ENCODE measurements around the gene LRP11. TPM values are rescaled to one million over a fixed set of nuclear protein-coding genes. Genes with fewer than 3 reads are reported as not detected.

Gene LRP11
- total RNA-seq, 3 donors from 2014 or later (not counting 1 experiment from before 2014, with no cell fraction given): 0.16 to 0.43 (median 0.26) TPM

DNA sequence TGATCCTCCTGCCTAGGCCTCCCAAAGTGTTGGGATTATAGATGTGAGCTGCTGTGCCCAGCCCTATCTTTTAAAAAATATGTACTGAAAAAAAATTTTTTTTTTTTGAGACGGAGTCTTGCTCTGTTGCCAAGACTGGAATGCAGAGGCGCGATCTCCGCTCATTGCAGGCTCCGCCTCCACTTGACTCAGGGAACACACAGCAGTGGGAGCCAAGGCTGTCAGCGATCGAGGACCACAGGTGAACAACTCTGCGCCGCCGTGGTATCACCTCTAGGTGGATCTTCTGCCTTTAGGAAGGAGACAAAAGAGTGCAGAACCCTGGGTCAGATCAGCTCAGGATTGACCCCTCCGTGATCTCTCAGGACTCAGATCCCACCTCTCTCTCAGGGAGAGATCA lies 20.1 kb upstream of the LRP11 start:
- no peak overlapping the region for H3K27ac ChIP-seq (ENCODE audit: low read length)
- DNase-seq (no peak), ATAC-seq (no peak)
- H3K4me3 ChIP-seq (ENCODE audit: low read length): no peak overlapping the region
- no peaks in the 10 kb centered on the region for H3K4me1 Mint-ChIP-seq
- TF ChIP-seq CTCF (IDR thresholded peaks at IDR 0.05): no peak
- no peaks in the 10 kb centered on the region for H3K36me3 Mint-ChIP-seq
- no peak overlapping the region for H3K27ac Mint-ChIP-seq
- H3K36me3 ChIP-seq (ENCODE audit: control insufficient read depth, insufficient read depth, low read length): no peaks in the 10 kb centered on the region
- intact Hi-C loops (cut with micrococcal nuclease): no loop called here
- peaks cover 15 to 46% of the 10 kb centered on the region in 2 donors for H3K27me3 Mint-ChIP-seq (ENCODE audit: low read depth in 2 of 2)
- 86% methylated on average over 11 of the region's 11 CpGs for WGBS (ENCODE audit: insufficient coverage)
- no peaks in the 10 kb centered on the region for H3K9me3 ChIP-seq (ENCODE audit: control insufficient read depth, insufficient read depth, low read length)
- H3K27me3 ChIP-seq (ENCODE audit: control insufficient read depth, insufficient read depth, low read length): no peaks in the 10 kb centered on the region
- H3K9me3 Mint-ChIP-seq: no peaks in the 10 kb centered on the region
- H3K4me1 ChIP-seq (ENCODE audit: control insufficient read depth, insufficient read depth, low read length): no peaks in the 10 kb centered on the region
- H3K4me3 Mint-ChIP-seq: no peak overlapping the region

GRCh38 chr6:149881860-149882259 lies 17.7 kb upstream of the LRP11 start:
- no peak for TF ChIP-seq CTCF (IDR thresholded peaks at IDR 0.05)
- no CpG with 5 or more reads among the region's 2 CpGs for WGBS (ENCODE audit: insufficient coverage)
- Mint-ChIP-seq H3K9me3 (no peaks in the 10 kb centered on the region), H3K4me3 (no peak overlapping the region), H3K27me3 (ENCODE audit: low read depth in 2 of 2) (peaks cover 22 to 50% of the 10 kb centered on the region in 2 donors), H3K36me3 (no peaks in the 10 kb centered on the region), H3K4me1 (no peaks in the 10 kb centered on the region), H3K27ac (no peak overlapping the region)
- DNase-seq: no peak
- Histone ChIP-seq H3K9me3 (ENCODE audit: control insufficient read depth, insufficient read depth, low read length) (no peaks in the 10 kb centered on the region), H3K27ac (ENCODE audit: low read length) (no peak overlapping the region), H3K36me3 (ENCODE audit: control insufficient read depth, insufficient read depth, low read length) (no peaks in the 10 kb centered on the region), H3K4me1 (ENCODE audit: control insufficient read depth, insufficient read depth, low read length) (no peaks in the 10 kb centered on the region), H3K27me3 (ENCODE audit: control insufficient read depth, insufficient read depth, low read length) (no peaks in the 10 kb centered on the region), H3K4me3 (ENCODE audit: low read length) (no peak overlapping the region)
- intact Hi-C loops (cut with micrococcal nuclease): no loop called here
- ATAC-seq: no peak

- peaks cover 21 to 54% of the 10 kb centered on the region in 2 donors for H3K27me3 Mint-ChIP-seq (ENCODE audit: low read depth in 2 of 2)
- no peaks in the 10 kb centered on the region for H3K27me3 ChIP-seq (ENCODE audit: control insufficient read depth, insufficient read depth, low read length)
These were observed 17.1 kb upstream of the LRP11 start for GRCh38 chr6:149881066-149881766.

More at GRCh38 chr6:149881066-149881766, 17.1 kb upstream of the LRP11 start:
- Mint-ChIP-seq H3K4me3 (no peak overlapping the region), H3K9me3 (no peaks in the 10 kb centered on the region), H3K4me1 (no peaks in the 10 kb centered on the region), H3K27ac (no peak overlapping the region), H3K36me3 (no peaks in the 10 kb centered on the region)
- H3K9me3 ChIP-seq (ENCODE audit: control insufficient read depth, insufficient read depth, low read length): no peaks in the 10 kb centered on the region
- TF ChIP-seq CTCF (IDR thresholded peaks at IDR 0.05): no peak
- no peak overlapping the region for H3K4me3 ChIP-seq (ENCODE audit: low read length)
- intact Hi-C loops (cut with micrococcal nuclease): no loop called here
- no peaks in the 10 kb centered on the region for H3K36me3 ChIP-seq (ENCODE audit: control insufficient read depth, insufficient read depth, low read length)
- WGBS (ENCODE audit: insufficient coverage): 86% methylated on average over 10 of the region's 10 CpGs
- no peak overlapping the region for H3K27ac ChIP-seq (ENCODE audit: low read length)
- DNase-seq (no peak), ATAC-seq (no peak)
- H3K4me1 ChIP-seq (ENCODE audit: control insufficient read depth, insufficient read depth, low read length): no peaks in the 10 kb centered on the region
